Esophagus squamous epithelium (tissue), 4 donors: Measurements from ENCODE around the gene LNPK.

ENCODE experiments used
- POLR2A ChIP-seq, 4 donors: fragments of 450-650 bp; IDR thresholded peaks; one replicate each; pipeline ENCODE4 v1.6.1; 2017; ENCODE audit warnings: antibody characterized with exemption in 4 of 4, mild to moderate bottlenecking in 4 of 4, moderate library complexity in 3 of 4
- TF ChIP-seq, protein P1 (sequence below), 6 experiments: fragments of 450-650 bp in 4 of 6; fragments of 200-600 bp in 2 of 6; sonication (generic) in 2 of 6; IDR thresholded peaks; one replicate each; pipeline ENCODE4 v1.5.1; 2016 to 2019; ENCODE audit warnings: antibody characterized with exemption in 6 of 6, mild to moderate bottlenecking in 4 of 6, moderate library complexity in 4 of 6

DNA sequence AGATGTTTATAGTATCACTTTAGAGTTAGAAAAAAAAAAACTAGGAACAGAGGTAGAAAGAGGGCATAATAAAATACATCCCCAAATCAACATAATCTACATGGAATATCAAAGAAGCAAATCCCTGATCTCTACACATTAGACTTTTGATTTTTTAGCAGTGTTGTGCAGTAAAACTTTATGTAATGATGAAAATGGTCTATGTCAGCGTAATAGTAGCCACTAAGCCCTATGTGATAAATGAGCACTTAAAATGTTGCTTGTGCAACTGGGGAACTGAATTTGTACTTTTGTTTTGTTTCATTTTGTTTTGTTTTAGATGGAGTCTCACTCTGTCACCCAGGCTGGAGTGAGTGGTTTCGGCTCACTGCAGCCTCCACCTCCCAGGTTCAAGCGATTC lies 36.3 kb downstream of the LNPK start:
- TF ChIP-seq, protein P1, sequence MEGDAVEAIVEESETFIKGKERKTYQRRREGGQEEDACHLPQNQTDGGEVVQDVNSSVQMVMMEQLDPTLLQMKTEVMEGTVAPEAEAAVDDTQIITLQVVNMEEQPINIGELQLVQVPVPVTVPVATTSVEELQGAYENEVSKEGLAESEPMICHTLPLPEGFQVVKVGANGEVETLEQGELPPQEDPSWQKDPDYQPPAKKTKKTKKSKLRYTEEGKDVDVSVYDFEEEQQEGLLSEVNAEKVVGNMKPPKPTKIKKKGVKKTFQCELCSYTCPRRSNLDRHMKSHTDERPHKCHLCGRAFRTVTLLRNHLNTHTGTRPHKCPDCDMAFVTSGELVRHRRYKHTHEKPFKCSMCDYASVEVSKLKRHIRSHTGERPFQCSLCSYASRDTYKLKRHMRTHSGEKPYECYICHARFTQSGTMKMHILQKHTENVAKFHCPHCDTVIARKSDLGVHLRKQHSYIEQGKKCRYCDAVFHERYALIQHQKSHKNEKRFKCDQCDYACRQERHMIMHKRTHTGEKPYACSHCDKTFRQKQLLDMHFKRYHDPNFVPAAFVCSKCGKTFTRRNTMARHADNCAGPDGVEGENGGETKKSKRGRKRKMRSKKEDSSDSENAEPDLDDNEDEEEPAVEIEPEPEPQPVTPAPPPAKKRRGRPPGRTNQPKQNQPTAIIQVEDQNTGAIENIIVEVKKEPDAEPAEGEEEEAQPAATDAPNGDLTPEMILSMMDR (IDR thresholded peaks at IDR 0.05), result no peak
- no peak for TF ChIP-seq POLR2A (IDR thresholded peaks at IDR 0.05)
